K562 (cell line): ENCODE measurements around the gene NDFIP2. TPM values are rescaled to one million over a fixed set of nuclear protein-coding genes. Genes with fewer than 3 reads are reported as not detected.

Source experiments
- CCAR2 ChIP-seq: fragments of 200-400 bp; formaldehyde crosslinking; IDR thresholded peaks from 2 replicates; pipeline ENCODE4 v1.6.1; 2017; ENCODE audit warnings: mild to moderate bottlenecking, low read depth, low read length
- ETV5 ChIP-seq: sonication (generic); formaldehyde crosslinking; IDR thresholded peaks from 2 replicates; pipeline ENCODE4 v1.4.0; 2020; ENCODE audit warnings: low read depth, mild to moderate bottlenecking, missing genetic modification reagents
- ZNF695 ChIP-seq: fragments of 450-650 bp; formaldehyde crosslinking; IDR thresholded peaks from 2 replicates; pipeline ENCODE4 v1.4.0; 2020; ENCODE audit warnings: mild to moderate bottlenecking, moderate library complexity
- ZNF778 ChIP-seq: fragments of 450-650 bp; formaldehyde crosslinking; IDR thresholded peaks from 2 replicates; pipeline ENCODE4 v1.4.0; 2020; ENCODE audit warnings: mild to moderate bottlenecking, moderate library complexity
- polyA plus RNA-seq, 8 experiments: library from polyadenylated mRNA; depleted of rRNA in 4 of 8; stranded (reverse) in 5 of 8; unstranded in 3 of 8; fragments of >200 nt; fragmentation: Nextera tagmentation in 2 of 8; fragmentation: Illumina TruSeq in 1 of 8; extraction: Ambion mirVana in 2 of 8; extraction: Trizol in 1 of 8; gene quantifications; 2 replicates each; pipeline versions ENCODE4 v1.2.1 to v1.2.3, GENCODE V29; 2011 to 2014; ENCODE audit warnings: inconsistent platforms in 1 of 8, missing spikeins in 1 of 8
- total RNA-seq, 7 experiments: library from RNA; depleted of rRNA in 6 of 7; stranded (reverse); fragments of >200 nt in 6 of 7; fragmentation: Illumina TruSeq in 2 of 7; extraction: Trizol in 2 of 7; gene quantifications; 2 replicates each; pipeline versions ENCODE4 v1.2.1 to v1.2.3, GENCODE V29; 2011 to 2021; ENCODE audit warnings: low replicate concordance in 1 of 7
- TF ChIP-seq, protein P1 (sequence below): fragments of 450-650 bp; IDR thresholded peaks from 2 replicates; pipeline ENCODE4 v1.6.1; 2016; ENCODE audit warnings: mild to moderate bottlenecking, moderate library complexity
- TF ChIP-seq, protein P2 (sequence below): fragments of 450-650 bp; IDR thresholded peaks from 2 replicates; pipeline ENCODE4 v1.6.1; 2017; ENCODE audit warnings: antibody characterized with exemption
- TF ChIP-seq, protein P3 (sequence below): sonication (generic); formaldehyde crosslinking; IDR thresholded peaks from 2 replicates; pipeline ENCODE4 v1.8.0; 2022; ENCODE audit warnings: mild to moderate bottlenecking, low read depth, missing genetic modification reagents
- TF ChIP-seq, protein P4 (sequence below): fragments of 250-450 bp; sonication (Bioruptor Pico); IDR thresholded peaks from 2 replicates; pipeline ENCODE4 v1.8.0; 2022; ENCODE audit warnings: moderate library complexity, mild to moderate bottlenecking, inconsistent platforms
- TF ChIP-seq, protein P5 (sequence below): sonication (generic); formaldehyde crosslinking; IDR thresholded peaks from 2 replicates; pipeline ENCODE4 v1.8.0; 2022; ENCODE audit warnings: missing genetic modification reagents, mild to moderate bottlenecking, borderline replicate concordance

Gene NDFIP2
- total and polyA plus RNA-seq, 9 of the 15 experiments (the other 6 are each of a cell fraction or from before 2014, with no cell fraction given), result 13.4 to 54.4 (median 27.8) TPM

DNA sequence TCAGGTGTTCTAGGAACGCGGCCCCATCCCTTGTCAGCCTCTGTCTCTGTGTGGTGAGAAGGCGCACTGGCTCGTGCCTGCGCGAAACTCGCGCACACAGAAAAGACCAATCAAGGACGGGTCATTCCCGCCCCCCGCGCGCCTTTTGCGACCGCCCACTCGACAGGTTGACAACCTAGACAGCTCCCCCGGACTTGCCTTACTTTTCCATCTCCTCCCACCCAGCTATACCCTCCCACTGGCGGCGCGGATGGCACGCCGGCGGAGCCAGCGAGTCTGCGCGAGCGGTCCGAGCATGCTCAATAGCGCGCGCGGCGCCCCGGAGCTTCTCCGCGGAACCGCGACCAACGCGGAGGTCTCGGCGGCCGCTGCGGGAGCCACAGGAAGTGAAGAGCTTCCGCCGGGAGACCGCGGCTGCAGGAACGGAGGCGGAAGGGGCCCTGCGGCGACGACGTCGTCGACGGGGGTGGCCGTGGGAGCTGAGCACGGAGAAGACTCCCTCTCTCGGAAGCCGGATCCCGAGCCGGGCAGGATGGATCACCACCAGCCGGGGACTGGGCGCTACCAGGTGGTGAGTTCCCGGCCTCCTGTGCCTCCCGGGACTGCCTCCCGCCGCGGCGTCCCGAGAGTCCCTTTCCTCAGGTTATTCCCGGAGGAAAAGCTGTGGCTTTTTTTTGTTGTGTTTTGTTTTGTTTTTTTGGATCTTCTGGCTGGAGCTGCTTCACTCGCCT lies at the start of gene NDFIP2 (continued):
- TF ChIP-seq, protein P1, sequence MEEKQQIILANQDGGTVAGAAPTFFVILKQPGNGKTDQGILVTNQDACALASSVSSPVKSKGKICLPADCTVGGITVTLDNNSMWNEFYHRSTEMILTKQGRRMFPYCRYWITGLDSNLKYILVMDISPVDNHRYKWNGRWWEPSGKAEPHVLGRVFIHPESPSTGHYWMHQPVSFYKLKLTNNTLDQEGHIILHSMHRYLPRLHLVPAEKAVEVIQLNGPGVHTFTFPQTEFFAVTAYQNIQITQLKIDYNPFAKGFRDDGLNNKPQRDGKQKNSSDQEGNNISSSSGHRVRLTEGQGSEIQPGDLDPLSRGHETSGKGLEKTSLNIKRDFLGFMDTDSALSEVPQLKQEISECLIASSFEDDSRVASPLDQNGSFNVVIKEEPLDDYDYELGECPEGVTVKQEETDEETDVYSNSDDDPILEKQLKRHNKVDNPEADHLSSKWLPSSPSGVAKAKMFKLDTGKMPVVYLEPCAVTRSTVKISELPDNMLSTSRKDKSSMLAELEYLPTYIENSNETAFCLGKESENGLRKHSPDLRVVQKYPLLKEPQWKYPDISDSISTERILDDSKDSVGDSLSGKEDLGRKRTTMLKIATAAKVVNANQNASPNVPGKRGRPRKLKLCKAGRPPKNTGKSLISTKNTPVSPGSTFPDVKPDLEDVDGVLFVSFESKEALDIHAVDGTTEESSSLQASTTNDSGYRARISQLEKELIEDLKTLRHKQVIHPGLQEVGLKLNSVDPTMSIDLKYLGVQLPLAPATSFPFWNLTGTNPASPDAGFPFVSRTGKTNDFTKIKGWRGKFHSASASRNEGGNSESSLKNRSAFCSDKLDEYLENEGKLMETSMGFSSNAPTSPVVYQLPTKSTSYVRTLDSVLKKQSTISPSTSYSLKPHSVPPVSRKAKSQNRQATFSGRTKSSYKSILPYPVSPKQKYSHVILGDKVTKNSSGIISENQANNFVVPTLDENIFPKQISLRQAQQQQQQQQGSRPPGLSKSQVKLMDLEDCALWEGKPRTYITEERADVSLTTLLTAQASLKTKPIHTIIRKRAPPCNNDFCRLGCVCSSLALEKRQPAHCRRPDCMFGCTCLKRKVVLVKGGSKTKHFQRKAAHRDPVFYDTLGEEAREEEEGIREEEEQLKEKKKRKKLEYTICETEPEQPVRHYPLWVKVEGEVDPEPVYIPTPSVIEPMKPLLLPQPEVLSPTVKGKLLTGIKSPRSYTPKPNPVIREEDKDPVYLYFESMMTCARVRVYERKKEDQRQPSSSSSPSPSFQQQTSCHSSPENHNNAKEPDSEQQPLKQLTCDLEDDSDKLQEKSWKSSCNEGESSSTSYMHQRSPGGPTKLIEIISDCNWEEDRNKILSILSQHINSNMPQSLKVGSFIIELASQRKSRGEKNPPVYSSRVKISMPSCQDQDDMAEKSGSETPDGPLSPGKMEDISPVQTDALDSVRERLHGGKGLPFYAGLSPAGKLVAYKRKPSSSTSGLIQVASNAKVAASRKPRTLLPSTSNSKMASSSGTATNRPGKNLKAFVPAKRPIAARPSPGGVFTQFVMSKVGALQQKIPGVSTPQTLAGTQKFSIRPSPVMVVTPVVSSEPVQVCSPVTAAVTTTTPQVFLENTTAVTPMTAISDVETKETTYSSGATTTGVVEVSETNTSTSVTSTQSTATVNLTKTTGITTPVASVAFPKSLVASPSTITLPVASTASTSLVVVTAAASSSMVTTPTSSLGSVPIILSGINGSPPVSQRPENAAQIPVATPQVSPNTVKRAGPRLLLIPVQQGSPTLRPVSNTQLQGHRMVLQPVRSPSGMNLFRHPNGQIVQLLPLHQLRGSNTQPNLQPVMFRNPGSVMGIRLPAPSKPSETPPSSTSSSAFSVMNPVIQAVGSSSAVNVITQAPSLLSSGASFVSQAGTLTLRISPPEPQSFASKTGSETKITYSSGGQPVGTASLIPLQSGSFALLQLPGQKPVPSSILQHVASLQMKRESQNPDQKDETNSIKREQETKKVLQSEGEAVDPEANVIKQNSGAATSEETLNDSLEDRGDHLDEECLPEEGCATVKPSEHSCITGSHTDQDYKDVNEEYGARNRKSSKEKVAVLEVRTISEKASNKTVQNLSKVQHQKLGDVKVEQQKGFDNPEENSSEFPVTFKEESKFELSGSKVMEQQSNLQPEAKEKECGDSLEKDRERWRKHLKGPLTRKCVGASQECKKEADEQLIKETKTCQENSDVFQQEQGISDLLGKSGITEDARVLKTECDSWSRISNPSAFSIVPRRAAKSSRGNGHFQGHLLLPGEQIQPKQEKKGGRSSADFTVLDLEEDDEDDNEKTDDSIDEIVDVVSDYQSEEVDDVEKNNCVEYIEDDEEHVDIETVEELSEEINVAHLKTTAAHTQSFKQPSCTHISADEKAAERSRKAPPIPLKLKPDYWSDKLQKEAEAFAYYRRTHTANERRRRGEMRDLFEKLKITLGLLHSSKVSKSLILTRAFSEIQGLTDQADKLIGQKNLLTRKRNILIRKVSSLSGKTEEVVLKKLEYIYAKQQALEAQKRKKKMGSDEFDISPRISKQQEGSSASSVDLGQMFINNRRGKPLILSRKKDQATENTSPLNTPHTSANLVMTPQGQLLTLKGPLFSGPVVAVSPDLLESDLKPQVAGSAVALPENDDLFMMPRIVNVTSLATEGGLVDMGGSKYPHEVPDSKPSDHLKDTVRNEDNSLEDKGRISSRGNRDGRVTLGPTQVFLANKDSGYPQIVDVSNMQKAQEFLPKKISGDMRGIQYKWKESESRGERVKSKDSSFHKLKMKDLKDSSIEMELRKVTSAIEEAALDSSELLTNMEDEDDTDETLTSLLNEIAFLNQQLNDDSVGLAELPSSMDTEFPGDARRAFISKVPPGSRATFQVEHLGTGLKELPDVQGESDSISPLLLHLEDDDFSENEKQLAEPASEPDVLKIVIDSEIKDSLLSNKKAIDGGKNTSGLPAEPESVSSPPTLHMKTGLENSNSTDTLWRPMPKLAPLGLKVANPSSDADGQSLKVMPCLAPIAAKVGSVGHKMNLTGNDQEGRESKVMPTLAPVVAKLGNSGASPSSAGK, result peak; percentile 69
- TF ChIP-seq, protein P2, sequence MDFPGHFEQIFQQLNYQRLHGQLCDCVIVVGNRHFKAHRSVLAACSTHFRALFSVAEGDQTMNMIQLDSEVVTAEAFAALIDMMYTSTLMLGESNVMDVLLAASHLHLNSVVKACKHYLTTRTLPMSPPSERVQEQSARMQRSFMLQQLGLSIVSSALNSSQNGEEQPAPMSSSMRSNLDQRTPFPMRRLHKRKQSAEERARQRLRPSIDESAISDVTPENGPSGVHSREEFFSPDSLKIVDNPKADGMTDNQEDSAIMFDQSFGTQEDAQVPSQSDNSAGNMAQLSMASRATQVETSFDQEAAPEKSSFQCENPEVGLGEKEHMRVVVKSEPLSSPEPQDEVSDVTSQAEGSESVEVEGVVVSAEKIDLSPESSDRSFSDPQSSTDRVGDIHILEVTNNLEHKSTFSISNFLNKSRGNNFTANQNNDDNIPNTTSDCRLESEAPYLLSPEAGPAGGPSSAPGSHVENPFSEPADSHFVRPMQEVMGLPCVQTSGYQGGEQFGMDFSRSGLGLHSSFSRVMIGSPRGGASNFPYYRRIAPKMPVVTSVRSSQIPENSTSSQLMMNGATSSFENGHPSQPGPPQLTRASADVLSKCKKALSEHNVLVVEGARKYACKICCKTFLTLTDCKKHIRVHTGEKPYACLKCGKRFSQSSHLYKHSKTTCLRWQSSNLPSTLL, result no peak
- no peak for TF ChIP-seq ZNF778 (CRISPR knock-in tag)
- no peak for TF ChIP-seq CCAR2
- peak; percentile 79 for TF ChIP-seq ETV5 (CRISPR knock-in tag)
- TF ChIP-seq, protein P3, sequence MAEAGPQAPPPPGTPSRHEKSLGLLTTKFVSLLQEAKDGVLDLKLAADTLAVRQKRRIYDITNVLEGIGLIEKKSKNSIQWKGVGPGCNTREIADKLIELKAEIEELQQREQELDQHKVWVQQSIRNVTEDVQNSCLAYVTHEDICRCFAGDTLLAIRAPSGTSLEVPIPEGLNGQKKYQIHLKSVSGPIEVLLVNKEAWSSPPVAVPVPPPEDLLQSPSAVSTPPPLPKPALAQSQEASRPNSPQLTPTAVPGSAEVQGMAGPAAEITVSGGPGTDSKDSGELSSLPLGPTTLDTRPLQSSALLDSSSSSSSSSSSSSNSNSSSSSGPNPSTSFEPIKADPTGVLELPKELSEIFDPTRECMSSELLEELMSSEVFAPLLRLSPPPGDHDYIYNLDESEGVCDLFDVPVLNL (CRISPR knock-in tag), result no peak; the same call in 1 of the 2 replicates
- TF ChIP-seq, protein P4, sequence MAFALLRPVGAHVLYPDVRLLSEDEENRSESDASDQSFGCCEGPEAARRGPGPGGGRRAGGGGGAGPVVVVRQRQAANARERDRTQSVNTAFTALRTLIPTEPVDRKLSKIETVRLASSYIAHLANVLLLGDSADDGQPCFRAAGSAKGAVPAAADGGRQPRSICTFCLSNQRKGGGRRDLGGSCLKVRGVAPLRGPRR (CRISPR knock-in tag), result no peak
- TF ChIP-seq, protein P5, sequence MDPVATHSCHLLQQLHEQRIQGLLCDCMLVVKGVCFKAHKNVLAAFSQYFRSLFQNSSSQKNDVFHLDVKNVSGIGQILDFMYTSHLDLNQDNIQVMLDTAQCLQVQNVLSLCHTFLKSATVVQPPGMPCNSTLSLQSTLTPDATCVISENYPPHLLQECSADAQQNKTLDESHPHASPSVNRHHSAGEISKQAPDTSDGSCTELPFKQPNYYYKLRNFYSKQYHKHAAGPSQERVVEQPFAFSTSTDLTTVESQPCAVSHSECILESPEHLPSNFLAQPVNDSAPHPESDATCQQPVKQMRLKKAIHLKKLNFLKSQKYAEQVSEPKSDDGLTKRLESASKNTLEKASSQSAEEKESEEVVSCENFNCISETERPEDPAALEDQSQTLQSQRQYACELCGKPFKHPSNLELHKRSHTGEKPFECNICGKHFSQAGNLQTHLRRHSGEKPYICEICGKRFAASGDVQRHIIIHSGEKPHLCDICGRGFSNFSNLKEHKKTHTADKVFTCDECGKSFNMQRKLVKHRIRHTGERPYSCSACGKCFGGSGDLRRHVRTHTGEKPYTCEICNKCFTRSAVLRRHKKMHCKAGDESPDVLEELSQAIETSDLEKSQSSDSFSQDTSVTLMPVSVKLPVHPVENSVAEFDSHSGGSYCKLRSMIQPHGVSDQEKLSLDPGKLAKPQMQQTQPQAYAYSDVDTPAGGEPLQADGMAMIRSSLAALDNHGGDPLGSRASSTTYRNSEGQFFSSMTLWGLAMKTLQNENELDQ, result no peak
- TF ChIP-seq ZNF695 (CRISPR knock-in tag), result no peak
